HG02885 (cell line): ENCODE data around the gene CDCP1.

Source experiments
- ATAC-seq: cut with Tn5 transposase; IDR thresholded peaks from one replicate; pipeline ENCODE4 v1.9.1; 2021; ENCODE audit warnings: mild to moderate bottlenecking; ENCODE audit not compliant: unreplicated experiment, poor library complexity

CDCP1 gene

GRCh38 chr3:45140141-45140769, 5.9 kb downstream of the CDCP1 start:
- no peak for ATAC-seq

GRCh38 chr3:45139372-45140140, 6.6 kb downstream of the CDCP1 start:
- ATAC-seq, result no peak

- ATAC-seq, result no peak
These were observed 8.5 kb downstream of the CDCP1 start for GRCh38 chr3:45137656-45138181.

- ATAC-seq, result no peak
These were observed 10.2 kb downstream of the CDCP1 start for GRCh38 chr3:45135959-45136358.

GRCh38 chr3:45134758-45135521, 11.2 kb downstream of the CDCP1 start:
- no peak for ATAC-seq

GRCh38 chr3:45132568-45133211, 13.5 kb downstream of the CDCP1 start:
- ATAC-seq, result no peak

GRCh38 chr3:45131201-45131600, 15.0 kb downstream of the CDCP1 start:
- ATAC-seq, result no peak

- no peak for ATAC-seq
These were observed 15.7 kb downstream of the CDCP1 start for GRCh38 chr3:45130476-45130875.

- no peak for ATAC-seq
These were observed 17.2 kb downstream of the CDCP1 start for GRCh38 chr3:45128950-45129349.

- no peak for ATAC-seq
These were observed 18.9 kb downstream of the CDCP1 start for GRCh38 chr3:45127130-45127822.

- no peak for ATAC-seq
These were observed 19.4 kb downstream of the CDCP1 start for GRCh38 chr3:45126730-45127129.

GRCh38 chr3:45125550-45126026, 20.6 kb downstream of the CDCP1 start:
- ATAC-seq, result no peak

GRCh38 chr3:45124956-45125355, 21.2 kb downstream of the CDCP1 start:
- no peak for ATAC-seq

- ATAC-seq, result no peak
These were observed 21.8 kb downstream of the CDCP1 start for GRCh38 chr3:45124352-45124751.

GRCh38 chr3:45123581-45124269, 22.5 kb downstream of the CDCP1 start:
- ATAC-seq, result no peak

- ATAC-seq, result no peak
These were observed 23.1 kb downstream of the CDCP1 start for GRCh38 chr3:45123030-45123429.

- ATAC-seq, result no peak
These were observed 25.6 kb downstream of the CDCP1 start for GRCh38 chr3:45120359-45121158.

- no peak for ATAC-seq
These were observed 26.3 kb downstream of the CDCP1 start for GRCh38 chr3:45119824-45120358.
